Activated naive CD4-positive, alpha-beta T cell treated with anti-CD3 and anti-CD28 coated beads, Interleukin-2, amount 10 ng/mL, durations not matched to agents 7 days and 5 days (primary cell): ENCODE results near the gene PRSS1.

Experiments used
- CTCF ChIA-PET: fragments of 350-600 bp; sonication (Branson Sonifier 250); formaldehyde crosslinking; loops from one replicate; lab custom pipeline; 2021; ENCODE audit warnings: antibody characterized with exemption; lab: Charles Lee
- DNase-seq: peaks from one replicate; pipeline ENCODE4 v3.0.0-alpha.2; 2020
- H3K27ac Mint-ChIP-seq: one replicate; pipeline ENCODE4 v1.8.0; 2021; ENCODE audit warnings: mild to moderate bottlenecking, moderate library complexity, mixed read lengths
- H3K27me3 Mint-ChIP-seq: one replicate; pipeline ENCODE4 v1.8.0; 2021; ENCODE audit warnings: mild to moderate bottlenecking, mixed read lengths
- H3K36me3 Mint-ChIP-seq: one replicate; pipeline ENCODE4 v1.8.0; 2021; ENCODE audit warnings: mixed read lengths
- H3K4me1 Mint-ChIP-seq: one replicate; pipeline ENCODE4 v1.8.0; 2021; ENCODE audit warnings: mixed read lengths
- H3K4me3 Mint-ChIP-seq: one replicate; pipeline ENCODE4 v1.8.0; 2021; ENCODE audit warnings: mild to moderate bottlenecking, moderate library complexity, mixed read lengths
- H3K9me3 Mint-ChIP-seq: one replicate; pipeline ENCODE4 v1.8.0; 2021; ENCODE audit warnings: mixed read lengths

Gene PRSS1

GRCh38 chr7:142788303-142789289 is 39.3 kb downstream of the PRSS1 start:
- no peaks in the 10 kb centered on the region for H3K9me3 Mint-ChIP-seq
- no peak for DNase-seq
- CTCF ChIA-PET = interaction anchor here (4.3 to 21.8 kb wide), 2 partner anchors 10 to 22 kb away, joined by 20 to 346 read pairs; no protein-coding TSS in a partner anchor
- H3K4me3 Mint-ChIP-seq = peak overlapping the region; percentile 92
- H3K4me1 Mint-ChIP-seq = peaks cover 28% of the 10 kb centered on the region
- H3K36me3 Mint-ChIP-seq = peaks cover 59% of the 10 kb centered on the region
- H3K27me3 Mint-ChIP-seq = no peaks in the 10 kb centered on the region
- peak overlapping the region; percentile 100 for H3K27ac Mint-ChIP-seq

GRCh38 chr7:142789441-142789840 is 40.2 kb downstream of the PRSS1 start:
- Mint-ChIP-seq H3K27me3 (no peaks in the 10 kb centered on the region), H3K27ac (peak overlapping the region; percentile 100), H3K4me3 (peak overlapping the region; percentile 92), H3K4me1 (peaks cover 31% of the 10 kb centered on the region), H3K36me3 (peaks cover 67% of the 10 kb centered on the region), H3K9me3 (no peaks in the 10 kb centered on the region)
- CTCF ChIA-PET = interaction anchor here (4.3 to 21.8 kb wide), 2 partner anchors 9 to 21 kb away, joined by 20 to 346 read pairs; no protein-coding TSS in a partner anchor
- peak; percentile 42 for DNase-seq

- peak; percentile 41 for DNase-seq
- H3K36me3 Mint-ChIP-seq = peaks cover 71% of the 10 kb centered on the region
- H3K4me1 Mint-ChIP-seq = peaks cover 37% of the 10 kb centered on the region
- CTCF ChIA-PET = interaction anchor here (4.3 to 21.8 kb wide), 2 partner anchors 9 to 20 kb away, joined by 20 to 346 read pairs; no protein-coding TSS in a partner anchor
- peak overlapping the region; percentile 100 for H3K27ac Mint-ChIP-seq
- H3K27me3 Mint-ChIP-seq = no peaks in the 10 kb centered on the region
- H3K9me3 Mint-ChIP-seq = no peaks in the 10 kb centered on the region
- H3K4me3 Mint-ChIP-seq = peak overlapping the region; percentile 92
These were observed 40.8 kb downstream of the PRSS1 start for GRCh38 chr7:142790056-142790455.

GRCh38 chr7:142790555-142790954 is 41.3 kb downstream of the PRSS1 start:
- Mint-ChIP-seq H3K27me3 (no peaks in the 10 kb centered on the region), H3K27ac (peak overlapping the region; percentile 100), H3K4me3 (peak overlapping the region; percentile 92)

GRCh38 chr7:142791502-142791901 is 42.2 kb downstream of the PRSS1 start:
- no peak for DNase-seq
- CTCF ChIA-PET = interaction anchor here (1.4 to 21.8 kb wide), 2 partner anchors 19 to 74 kb away, joined by 3 to 346 read pairs; no protein-coding TSS in a partner anchor
- Mint-ChIP-seq H3K27ac (peak overlapping the region; percentile 100), H3K36me3 (peaks cover 79% of the 10 kb centered on the region), H3K9me3 (no peaks in the 10 kb centered on the region), H3K4me1 (peaks cover 40% of the 10 kb centered on the region), H3K27me3 (no peaks in the 10 kb centered on the region), H3K4me3 (peak overlapping the region; percentile 92)

More at GRCh38 chr7:142790555-142790954, 41.3 kb downstream of the PRSS1 start:
- DNase-seq = no peak
- CTCF ChIA-PET = interaction anchor here (1.4 to 21.8 kb wide), 3 partner anchors 8 to 75 kb away, joined by 3 to 346 read pairs (median 20); no protein-coding TSS in a partner anchor
- no peaks in the 10 kb centered on the region for H3K9me3 Mint-ChIP-seq
- H3K36me3 Mint-ChIP-seq = peaks cover 71% of the 10 kb centered on the region
- peaks cover 40% of the 10 kb centered on the region for H3K4me1 Mint-ChIP-seq

GRCh38 chr7:142792129-142792528 is 42.9 kb downstream of the PRSS1 start:
- H3K4me3 Mint-ChIP-seq = peak overlapping the region; percentile 92
- H3K36me3 Mint-ChIP-seq = peaks cover 82% of the 10 kb centered on the region
- peaks cover 40% of the 10 kb centered on the region for H3K4me1 Mint-ChIP-seq
- DNase-seq = no peak
- H3K9me3 Mint-ChIP-seq = no peaks in the 10 kb centered on the region
- CTCF ChIA-PET = interaction anchor here (1.1 to 21.8 kb wide), 3 partner anchors 9 to 74 kb away, joined by 3 to 346 read pairs (median 3); no protein-coding TSS in a partner anchor
- H3K27ac Mint-ChIP-seq = peak overlapping the region; percentile 100
- H3K27me3 Mint-ChIP-seq = peaks cover under 1% of the 10 kb centered on the region

- peaks cover 40% of the 10 kb centered on the region for H3K4me1 Mint-ChIP-seq
- CTCF ChIA-PET = interaction anchor here (1.1 to 21.8 kb wide), 2 partner anchors 9 to 18 kb away, joined by 3 to 346 read pairs; no protein-coding TSS in a partner anchor
- H3K27me3 Mint-ChIP-seq = peaks cover 5% of the 10 kb centered on the region
- DNase-seq = no peak
- peak overlapping the region; percentile 92 for H3K4me3 Mint-ChIP-seq
- H3K9me3 Mint-ChIP-seq = no peaks in the 10 kb centered on the region
- peaks cover 82% of the 10 kb centered on the region for H3K36me3 Mint-ChIP-seq
- H3K27ac Mint-ChIP-seq = peak overlapping the region; percentile 100
These were observed 43.3 kb downstream of the PRSS1 start for GRCh38 chr7:142792593-142792992.

- no peak for DNase-seq
- no peaks in the 10 kb centered on the region for H3K9me3 Mint-ChIP-seq
- H3K27ac Mint-ChIP-seq = peak overlapping the region; percentile 100
- peaks cover 10% of the 10 kb centered on the region for H3K27me3 Mint-ChIP-seq
- peaks cover 82% of the 10 kb centered on the region for H3K36me3 Mint-ChIP-seq
- peak overlapping the region; percentile 92 for H3K4me3 Mint-ChIP-seq
- CTCF ChIA-PET = interaction anchor here (1.1 to 21.8 kb wide), 2 partner anchors 10 to 17 kb away, joined by 3 to 346 read pairs; no protein-coding TSS in a partner anchor
- H3K4me1 Mint-ChIP-seq = peaks cover 40% of the 10 kb centered on the region
These were observed 43.9 kb downstream of the PRSS1 start for GRCh38 chr7:142793156-142793555.

GRCh38 chr7:142795339-142795863 is 46.1 kb downstream of the PRSS1 start:
- peaks cover 84% of the 10 kb centered on the region for H3K36me3 Mint-ChIP-seq
- DNase-seq = peak; percentile 75

GRCh38 chr7:142796001-142796500 is 46.8 kb downstream of the PRSS1 start:
- peak overlapping the region; percentile 100 for H3K27ac Mint-ChIP-seq
- H3K27me3 Mint-ChIP-seq = peaks cover 10% of the 10 kb centered on the region
- H3K36me3 Mint-ChIP-seq = peaks cover 85% of the 10 kb centered on the region

More at GRCh38 chr7:142795339-142795863, 46.1 kb downstream of the PRSS1 start:
- Mint-ChIP-seq H3K9me3 (no peaks in the 10 kb centered on the region), H3K4me1 (peaks cover 57% of the 10 kb centered on the region), H3K27ac (peak overlapping the region; percentile 100), H3K27me3 (peaks cover 10% of the 10 kb centered on the region), H3K4me3 (peak overlapping the region; percentile 92)
- CTCF ChIA-PET = interaction anchor here (21.8 kb wide), 1 partner anchor 15 kb away, joined by 346 read pairs; no protein-coding TSS in a partner anchor

GRCh38 chr7:142796501-142797390 is 47.5 kb downstream of the PRSS1 start:
- Mint-ChIP-seq H3K9me3 (no peaks in the 10 kb centered on the region), H3K4me3 (peak overlapping the region; percentile 92), H3K27me3 (peaks cover 10% of the 10 kb centered on the region), H3K36me3 (peaks cover 85% of the 10 kb centered on the region), H3K27ac (peak overlapping the region; percentile 100), H3K4me1 (peaks cover 66% of the 10 kb centered on the region)
- peak; percentile 42 for DNase-seq
- CTCF ChIA-PET = interaction anchor here (1.1 to 21.8 kb wide), 4 partner anchors 8 to 39 kb away, joined by 4 to 346 read pairs (median 16); no protein-coding TSS in a partner anchor

More at GRCh38 chr7:142796001-142796500, 46.8 kb downstream of the PRSS1 start:
- Mint-ChIP-seq H3K4me1 (peaks cover 64% of the 10 kb centered on the region), H3K9me3 (no peaks in the 10 kb centered on the region), H3K4me3 (peak overlapping the region; percentile 92)
- DNase-seq = no peak
- CTCF ChIA-PET = interaction anchor here (21.8 kb wide), 1 partner anchor 14 kb away, joined by 346 read pairs; no protein-coding TSS in a partner anchor
